Measurements from ENCODE around the gene HMGN4.
"Not testable (repeated sequence)": the region's sequence is repeated elsewhere in the genome, so short reads cannot be mapped to it uniquely, and the experiment has no call there.

DNA sequence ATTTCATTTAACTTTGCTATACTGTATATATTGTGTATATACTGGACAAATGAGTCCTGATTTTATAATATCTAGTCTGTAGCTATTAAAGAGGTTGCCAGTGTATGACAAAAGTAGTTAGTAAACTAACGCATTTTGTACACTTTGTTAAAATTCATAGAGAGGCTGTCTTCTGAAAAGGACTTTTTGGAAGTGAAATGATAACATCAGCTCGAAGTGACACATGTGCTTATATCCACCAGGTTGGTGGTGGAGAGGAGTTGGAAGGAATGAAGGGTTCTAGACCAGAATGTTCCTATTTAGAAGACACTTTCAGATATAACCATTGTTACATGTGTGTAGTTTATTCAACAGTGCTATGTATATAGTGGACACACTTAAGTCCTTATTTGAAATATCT, 13.9 kb upstream of the HMGN4 start:
- not testable (repeated sequence) for TF ChIP-seq CTCF, POLR2A (IDR thresholded peaks at IDR 0.05)

All from ovary (tissue), 3 donors.